NCI-H2196 (cell line): ENCODE measurements around the gene TIMP2.
"Not testable (repeated sequence)": the region's sequence is repeated elsewhere in the genome, so short reads cannot be mapped to it uniquely, and the experiment has no call there.

Source experiments
- DNase-seq: peaks from one replicate; lab custom pipeline; 2025; ENCODE audit not compliant: unreplicated experiment; lab: John Stamatoyannopoulos, UW

The TIMP2 gene

GRCh38 chr17:78892062-78892456 is 33.1 kb downstream of the TIMP2 start:
- no peak for DNase-seq

GRCh38 chr17:78891406-78892061 is 33.7 kb downstream of the TIMP2 start:
- no peak for DNase-seq

- no peak for DNase-seq
Measured at GRCh38 chr17:78890498-78890897, 34.7 kb downstream of the TIMP2 start.

- not testable (repeated sequence) for DNase-seq
Measured at GRCh38 chr17:78890096-78890495, 35.1 kb downstream of the TIMP2 start.

- DNase-seq = no peak
Measured at GRCh38 chr17:78889531-78889930, 35.7 kb downstream of the TIMP2 start.

- no peak for DNase-seq
Measured at GRCh38 chr17:78888941-78889518, 36.2 kb downstream of the TIMP2 start.

GRCh38 chr17:78886954-78887353 is 38.2 kb downstream of the TIMP2 start:
- DNase-seq = no peak

GRCh38 chr17:78885956-78886355 is 39.2 kb downstream of the TIMP2 start:
- DNase-seq = no peak

GRCh38 chr17:78884876-78885667 is 40.1 kb downstream of the TIMP2 start:
- DNase-seq = no peak

GRCh38 chr17:78884148-78884825 is 40.9 kb downstream of the TIMP2 start:
- no peak for DNase-seq

GRCh38 chr17:78883533-78884131 is 41.6 kb downstream of the TIMP2 start:
- peak; percentile 94 for DNase-seq

GRCh38 chr17:78883089-78883532 is 42.1 kb downstream of the TIMP2 start:
- DNase-seq = no peak

GRCh38 chr17:78882540-78883088 is 42.6 kb downstream of the TIMP2 start:
- DNase-seq = no peak

GRCh38 chr17:78879635-78880186 is 45.5 kb downstream of the TIMP2 start:
- no peak for DNase-seq

GRCh38 chr17:78878871-78879527 is 46.2 kb downstream of the TIMP2 start:
- no peak for DNase-seq

GRCh38 chr17:78878261-78878660 is 46.9 kb downstream of the TIMP2 start:
- DNase-seq = no peak

GRCh38 chr17:78876954-78877517 is 48.2 kb downstream of the TIMP2 start:
- not testable (repeated sequence) for DNase-seq

- DNase-seq = no peak
Measured at GRCh38 chr17:78876094-78876597, 49.0 kb downstream of the TIMP2 start.

- no peak for DNase-seq
Measured at GRCh38 chr17:78875363-78876093, 49.7 kb downstream of the TIMP2 start.
